Activated CD4-positive, alpha-beta T cell treated with anti-CD3 and anti-CD28 coated beads, Interleukin-2, Interleukin-6, amounts not matched to agents 100 ng/mL and 50 ng/mL, durations not matched to agents 16 hours and 8 hours (primary cell): ENCODE results near the gene CDK3.

Source experiments
- DNase-seq: peaks from one replicate; pipeline ENCODE4 v3.0.0-alpha.2; 2020

The CDK3 gene

GRCh38 chr17:75994802-75995370, 5.8 kb upstream of the CDK3 start:
- DNase-seq, result no peak

GRCh38 chr17:75995385-75995925, 5.2 kb upstream of the CDK3 start:
- DNase-seq, result no peak

- DNase-seq, result peak; percentile 54
Measured at GRCh38 chr17:75996665-75997590, 3.7 kb upstream of the CDK3 start.

GRCh38 chr17:75998327-75998795, 2.3 kb upstream of the CDK3 start:
- no peak for DNase-seq

GRCh38 chr17:76000016-76000754, 470 bp upstream of the CDK3 start:
- DNase-seq, result peak; percentile 80

GRCh38 chr17:76002100-76002499, 1.4 kb downstream of the CDK3 start:
- no peak for DNase-seq

- DNase-seq, result no peak
Measured at GRCh38 chr17:76003915-76004314, 3.3 kb downstream of the CDK3 start.

- DNase-seq, result no peak
Measured at GRCh38 chr17:76004750-76005262, 4.2 kb downstream of the CDK3 start.

GRCh38 chr17:76005263-76006149, 4.9 kb downstream of the CDK3 start:
- DNase-seq, result peak; percentile 88

- DNase-seq, result no peak
Measured at GRCh38 chr17:76007131-76007849, 6.6 kb downstream of the CDK3 start.

- DNase-seq, result no peak
Measured at GRCh38 chr17:76007850-76008165, 7.2 kb downstream of the CDK3 start.

GRCh38 chr17:76008208-76008607, 7.6 kb downstream of the CDK3 start:
- no peak for DNase-seq

- no peak for DNase-seq
Measured at GRCh38 chr17:76008630-76009425, 8.2 kb downstream of the CDK3 start.

- no peak for DNase-seq
Measured at GRCh38 chr17:76009447-76009846, 8.8 kb downstream of the CDK3 start.

- DNase-seq, result no peak
Measured at GRCh38 chr17:76009969-76010661, 9.5 kb downstream of the CDK3 start.

GRCh38 chr17:76011951-76012350, 11.3 kb downstream of the CDK3 start:
- DNase-seq, result no peak

GRCh38 chr17:76013377-76013932, 12.8 kb downstream of the CDK3 start:
- no peak for DNase-seq

GRCh38 chr17:76014100-76014924, 13.7 kb downstream of the CDK3 start:
- DNase-seq, result peak; percentile 86

GRCh38 chr17:76014925-76015261, 14.2 kb downstream of the CDK3 start:
- DNase-seq, result no peak
